Psoas muscle (tissue), 8 donors: ENCODE data around the gene MTTP. TPM values are rescaled to one million over a fixed set of nuclear protein-coding genes. Genes with fewer than 3 reads are reported as not detected.

Experiments
- ATAC-seq, 4 donors: fragments of 200-7000 bp; cut with Tn5 transposase; one replicate each; pipeline ENCODE4 v1.9.1; 2020; ENCODE audit warnings: moderate library complexity in 3 of 4, mild to moderate bottlenecking in 2 of 4
- DNase-seq, 2 donors: peaks; one replicate each; pipeline ENCODE4 v3.0.0-alpha.2; 2020
- H3K27ac ChIP-seq: fragments of 200-600 bp; one replicate; pipeline ENCODE4 v1.8.0; 2022
- H3K27me3 ChIP-seq, 3 donors: fragments of 200-600 bp in 1 of 3; one replicate each; pipeline versions ENCODE4 v1.6.1 to v1.8.0; 2013 to 2022; ENCODE audit warnings: low read length in 2 of 3, mild to moderate bottlenecking in 2 of 3, moderate library complexity in 1 of 3; ENCODE audit not compliant: insufficient read depth in 3 of 3
- H3K36me3 ChIP-seq, 2 donors: fragments of 200-600 bp in 1 of 2; one replicate each; pipeline versions ENCODE4 v1.6.1 to v1.8.0; 2013 to 2022; ENCODE audit warnings: low read depth in 1 of 2, mild to moderate bottlenecking in 1 of 2, moderate library complexity in 1 of 2; ENCODE audit not compliant: insufficient read depth in 1 of 2
- H3K4me1 ChIP-seq: fragments of 200-600 bp; one replicate; pipeline ENCODE4 v1.8.0; 2022
- H3K4me3 ChIP-seq: fragments of 200-600 bp; one replicate; pipeline ENCODE4 v1.8.0; 2022; ENCODE audit warnings: mild to moderate bottlenecking
- H3K9me3 ChIP-seq: fragments of 200-600 bp; one replicate; pipeline ENCODE4 v1.8.0; 2022
- WGBS, 3 donors: extraction: QIAGEN DNeasy Blood & Tissue Kit; methylation state at CpG; one replicate each; pipeline versions ENCODE4 v1.1.6 to v1.1.7; 2013; 5-methylcytosine and 5-hydroxymethylcytosine counted together
- intact Hi-C, 2 donors: fragments of 100-400 bp; cut with DNase I; formaldehyde crosslinking; loops; one replicate each; pipeline versions ENCODE4 v1.11.0 to v1.14.2; 2022
- polyA plus RNA-seq, 3 donors: library from polyadenylated mRNA; stranded (reverse); fragments of 200-250 nt; gene quantifications; one replicate each; pipeline ENCODE4 v1.2.3, GENCODE V29; 2013
- total RNA-seq, 4 donors: library from RNA; stranded (reverse); fragmentation: NEBNext Ultra II Directional in 2 of 4; extraction: Animal tissue kit (Norgen Biotek cat#: 25700) in 2 of 4; gene quantifications; one replicate each; pipeline versions ENCODE4 v1.2.1 to v1.2.4, GENCODE V29; 2021 to 2023
- TF ChIP-seq, protein P1 (sequence below): fragments of 200-600 bp; IDR thresholded peaks from one replicate; pipeline ENCODE4 v1.8.0; 2022; ENCODE audit warnings: antibody characterized with exemption
- donor health status: healthy with polysubstance abuse.
- donor health status: DM: no; HTN: no; CAD: no; lungs with moderate emphysema.
- donor health status: Bipolar disorder and iron deficiency.
- donor health status: healthy.
- donor health status: DM: yes; HTN: yes; CAD: no.
- donor health status: DM: no; HTN: no; CAD: no.
- donor health status: DM: no; HTN: no; CAD: no.
- donor health status: DM: yes; HTN: yes; CAD: no.

Gene MTTP
- total and polyA plus RNA-seq, 7 donors = 0.04 to 0.99 (median 0.28) TPM

DNA sequence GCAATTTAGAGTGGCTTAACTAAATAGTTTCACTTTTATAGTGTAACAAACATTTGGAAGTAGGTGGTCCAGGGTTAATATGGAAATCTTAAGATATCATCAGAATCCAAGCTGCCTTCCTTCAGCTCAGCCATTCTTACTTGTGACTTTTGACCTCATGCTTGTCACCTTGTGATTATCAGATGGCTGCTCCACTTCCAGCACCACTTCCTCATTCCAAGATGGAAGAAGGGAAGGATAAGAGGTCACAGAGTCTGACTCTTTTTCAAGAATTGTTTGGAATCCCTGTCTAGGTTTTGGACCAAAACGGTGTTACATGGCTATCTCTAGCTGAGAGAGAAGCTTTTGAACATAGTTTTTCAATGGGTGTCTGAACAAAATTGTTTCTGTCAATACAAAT lies 39.9 kb downstream of the MTTP start:
- H3K4me1 ChIP-seq = peaks cover 42% of the 10 kb centered on the region
- no peak overlapping the region for H3K4me3 ChIP-seq
- no peak for DNase-seq
- H3K27me3 ChIP-seq = no peaks in the 10 kb centered on the region
- 55 to 62% (median 61%) methylated on average over 1 of the region's 1 CpG for WGBS, 3 donors
- peak overlapping the region; percentile 21 for H3K27ac ChIP-seq
- ATAC-seq = no peak
- intact Hi-C loops = no loop called here
- no peaks in the 10 kb centered on the region for H3K36me3 ChIP-seq
- no peaks in the 10 kb centered on the region for H3K9me3 ChIP-seq
- TF ChIP-seq, protein P1, sequence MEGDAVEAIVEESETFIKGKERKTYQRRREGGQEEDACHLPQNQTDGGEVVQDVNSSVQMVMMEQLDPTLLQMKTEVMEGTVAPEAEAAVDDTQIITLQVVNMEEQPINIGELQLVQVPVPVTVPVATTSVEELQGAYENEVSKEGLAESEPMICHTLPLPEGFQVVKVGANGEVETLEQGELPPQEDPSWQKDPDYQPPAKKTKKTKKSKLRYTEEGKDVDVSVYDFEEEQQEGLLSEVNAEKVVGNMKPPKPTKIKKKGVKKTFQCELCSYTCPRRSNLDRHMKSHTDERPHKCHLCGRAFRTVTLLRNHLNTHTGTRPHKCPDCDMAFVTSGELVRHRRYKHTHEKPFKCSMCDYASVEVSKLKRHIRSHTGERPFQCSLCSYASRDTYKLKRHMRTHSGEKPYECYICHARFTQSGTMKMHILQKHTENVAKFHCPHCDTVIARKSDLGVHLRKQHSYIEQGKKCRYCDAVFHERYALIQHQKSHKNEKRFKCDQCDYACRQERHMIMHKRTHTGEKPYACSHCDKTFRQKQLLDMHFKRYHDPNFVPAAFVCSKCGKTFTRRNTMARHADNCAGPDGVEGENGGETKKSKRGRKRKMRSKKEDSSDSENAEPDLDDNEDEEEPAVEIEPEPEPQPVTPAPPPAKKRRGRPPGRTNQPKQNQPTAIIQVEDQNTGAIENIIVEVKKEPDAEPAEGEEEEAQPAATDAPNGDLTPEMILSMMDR = no peak

- 32 to 84% (median 46%) methylated on average over 1 of the region's 1 CpG for WGBS, 3 donors
- DNase-seq = no peak
- ATAC-seq = peak; percentile 71 to 92 (median 88)
- TF ChIP-seq, protein P1 = no peak
- Histone ChIP-seq H3K4me1 (peaks cover 42% of the 10 kb centered on the region), H3K9me3 (no peaks in the 10 kb centered on the region), H3K4me3 (no peak overlapping the region), H3K27ac (peak overlapping the region; percentile 30), H3K36me3 (no peaks in the 10 kb centered on the region), H3K27me3 (no peaks in the 10 kb centered on the region)
- intact Hi-C loops = no loop called here
Observed at GRCh38 chr4:99615170-99615820, 40.7 kb downstream of the MTTP start.

DNA sequence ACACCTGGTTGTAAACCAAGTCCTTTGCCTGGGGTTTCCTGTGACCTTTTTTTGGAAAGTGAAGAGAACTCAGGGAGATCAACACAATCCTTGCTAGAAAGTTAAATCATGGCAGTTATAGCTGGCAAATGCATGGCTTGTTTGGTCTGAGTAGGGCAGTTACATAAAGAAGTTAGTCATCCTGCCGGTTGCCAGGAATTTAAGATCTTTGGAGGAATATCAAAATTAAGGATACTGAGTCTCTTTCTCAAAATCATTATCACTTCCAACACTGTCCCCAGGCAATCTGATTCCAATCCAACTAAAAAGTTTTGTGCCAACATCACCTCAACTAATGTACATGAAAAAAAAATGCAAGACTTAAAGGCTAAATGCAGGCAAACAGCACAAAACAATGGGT lies 42.8 kb downstream of the MTTP start:
- no peak overlapping the region for H3K27ac ChIP-seq
- intact Hi-C loops = no loop called here

DNA sequence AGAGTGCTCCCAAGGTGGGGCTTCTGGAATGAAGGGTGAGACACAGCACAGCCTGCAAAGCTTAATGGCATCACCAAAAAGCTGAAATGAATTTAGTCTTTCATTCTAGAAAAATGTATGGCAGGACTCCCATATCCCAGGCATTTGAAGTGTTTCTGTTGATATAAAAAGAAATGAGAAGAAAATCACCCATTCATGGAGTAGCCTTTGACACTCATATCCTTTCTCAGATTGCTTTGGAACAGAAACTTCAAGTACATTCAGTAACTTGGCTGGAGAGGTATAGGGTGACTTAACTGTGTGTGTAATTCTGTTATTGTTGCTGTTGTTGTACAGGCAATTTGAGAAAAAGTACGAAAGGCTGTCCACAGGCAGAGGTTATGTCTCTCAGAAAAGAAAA lies 47.7 kb downstream of the MTTP start:
- no peak overlapping the region for H3K4me3 ChIP-seq
- 43 to 96% (median 63%) methylated on average over 1 of the region's 1 CpG for WGBS, 3 donors
- intact Hi-C loops = loop anchor here in 1 of 2 donors (5.0 to 10.0 kb wide), 2 partner anchors 50 to 322 kb away; partner anchors contain the start of genes DNAJB14 and MTTP
- H3K27ac ChIP-seq = no peak overlapping the region
- no peaks in the 10 kb centered on the region for H3K27me3 ChIP-seq
- no peak for DNase-seq
- H3K4me1 ChIP-seq = peaks cover under 1% of the 10 kb centered on the region
- ATAC-seq = no peak
- H3K9me3 ChIP-seq = no peaks in the 10 kb centered on the region
- H3K36me3 ChIP-seq = no peaks in the 10 kb centered on the region
- TF ChIP-seq, protein P1 = no peak

More for the DNA sequence above, 42.8 kb downstream of the MTTP start:
- Histone ChIP-seq H3K27me3 (no peaks in the 10 kb centered on the region), H3K9me3 (no peaks in the 10 kb centered on the region), H3K4me1 (peaks cover 25% of the 10 kb centered on the region), H3K4me3 (no peak overlapping the region), H3K36me3 (no peaks in the 10 kb centered on the region)
- TF ChIP-seq, protein P1 = no peak
- ATAC-seq = no peak
- WGBS, 3 donors = 21 to 32% (median 26%) methylated on average over 1 of the region's 1 CpG
- no peak for DNase-seq
